IPS-NIHi7 (cell line): ENCODE results near the gene DCC.
A peak's percentile ranks its signal among the peaks of the same experiment; 100 is the strongest.

Experiments used
- DNase-seq: peaks from one replicate; pipeline ENCODE4 v3.0.0; 2012; ENCODE audit warnings: mixed read lengths; ENCODE audit errors: extremely low spot score

DCC gene

DNA sequence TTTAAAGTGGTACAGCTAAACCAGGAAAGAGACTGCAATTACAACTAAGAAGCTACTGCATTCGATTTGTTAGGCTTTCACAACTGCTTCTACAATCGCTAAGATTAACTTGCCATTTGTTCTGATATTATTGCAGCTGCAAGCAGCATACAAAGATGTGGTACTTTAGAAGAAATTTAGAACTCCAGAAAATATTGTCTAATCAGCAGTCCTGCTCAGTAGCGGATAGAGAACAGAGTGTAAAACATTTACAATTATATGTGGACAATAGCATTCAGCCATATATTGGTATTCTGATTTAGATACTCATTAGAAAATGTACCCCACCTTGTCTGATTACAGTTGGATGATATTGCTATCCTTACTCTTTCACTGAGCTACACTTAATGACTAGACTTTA, 265.3 kb downstream of the DCC start:
- no peak for DNase-seq

GRCh38 chr18:52607985-52608384, 268.0 kb downstream of the DCC start:
- no peak for DNase-seq

GRCh38 chr18:52610451-52611115, 270.6 kb downstream of the DCC start:
- DNase-seq: no peak

DNA sequence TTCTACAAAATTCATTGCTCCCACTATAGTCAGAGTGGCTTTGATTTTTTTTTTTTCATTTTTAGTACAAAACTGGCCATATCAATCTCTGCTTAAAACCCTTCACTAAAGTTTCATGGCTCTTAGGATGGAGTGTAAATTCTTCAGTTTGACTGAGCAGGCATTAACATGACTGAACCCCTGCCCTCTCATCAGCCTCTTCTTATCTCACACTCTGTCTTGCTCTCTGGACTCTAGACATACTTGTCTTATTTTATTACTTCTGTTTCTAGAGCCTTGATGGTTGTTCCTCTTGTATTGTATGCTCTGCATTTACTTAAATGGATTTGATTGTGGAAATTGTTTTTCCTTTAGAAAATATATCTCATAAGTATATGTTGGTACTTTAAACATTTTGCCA, 272.4 kb downstream of the DCC start:
- no peak for DNase-seq

DNA sequence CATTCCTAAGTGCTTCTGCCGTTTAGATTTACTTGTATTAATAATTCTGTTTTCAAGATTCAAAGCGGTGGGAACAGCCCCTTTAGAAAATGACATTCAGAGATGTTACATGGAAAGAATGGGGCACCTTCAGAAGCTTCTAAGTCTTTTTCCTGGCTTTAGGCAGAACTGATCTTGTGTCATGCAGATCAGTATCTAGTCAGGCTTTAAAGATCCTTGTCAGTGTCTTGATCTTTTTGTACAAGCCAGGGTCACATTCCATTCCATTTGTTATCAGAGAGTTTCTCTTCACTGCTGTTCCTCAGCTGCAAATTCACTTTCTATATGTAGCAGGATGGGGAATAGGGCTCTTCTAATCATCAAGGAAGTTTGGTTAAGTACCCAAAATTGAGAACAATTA, 275.3 kb downstream of the DCC start:
- DNase-seq: peak; percentile 10

- DNase-seq: no peak
Measured at GRCh38 chr18:52615943-52616342, 275.9 kb downstream of the DCC start.

DNA sequence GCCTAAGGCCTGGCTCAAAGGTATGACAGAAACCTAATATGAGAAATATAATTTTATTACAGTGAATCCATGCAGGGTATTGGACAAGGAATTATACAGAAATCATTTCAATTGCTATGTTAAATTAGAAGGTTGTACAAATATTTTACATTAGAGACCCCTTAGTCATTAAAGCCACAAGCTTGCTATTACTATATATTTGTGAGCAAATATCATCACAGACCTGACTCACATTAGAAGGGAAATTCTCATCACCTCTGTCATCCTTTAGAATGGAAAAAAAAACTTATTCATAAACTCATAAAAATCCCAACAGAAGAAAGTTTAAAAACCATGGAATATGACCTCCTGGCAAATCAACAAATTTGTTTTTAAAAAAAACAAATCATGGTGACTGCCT, 277.9 kb downstream of the DCC start:
- DNase-seq: no peak

DNA sequence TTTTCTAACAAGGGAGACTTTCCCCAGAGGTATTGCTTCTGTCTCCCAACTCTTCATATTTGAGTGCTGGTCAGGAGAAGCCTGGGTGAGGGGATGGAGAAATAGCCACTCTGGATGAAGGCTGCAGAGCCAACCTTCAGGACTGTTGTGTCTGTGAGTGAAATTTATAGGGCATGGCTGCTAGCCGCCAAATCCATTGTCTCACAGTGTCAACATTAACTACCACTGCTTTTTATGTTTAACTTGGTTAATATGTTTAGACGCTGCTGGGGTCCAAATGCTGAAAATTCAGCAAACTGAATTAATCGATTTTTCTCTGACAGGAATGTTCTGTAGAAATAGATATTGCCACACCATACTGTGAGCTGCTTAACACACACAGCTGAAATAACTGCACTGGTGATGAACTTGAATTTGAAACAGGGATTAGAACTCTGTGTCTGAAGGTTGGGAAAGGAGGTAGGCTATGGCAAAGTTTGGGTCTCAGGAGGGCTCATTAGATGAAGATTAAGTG, 281.0 kb downstream of the DCC start:
- DNase-seq: no peak

- DNase-seq: no peak
Measured at GRCh38 chr18:52624702-52625101, 284.7 kb downstream of the DCC start.

DNA sequence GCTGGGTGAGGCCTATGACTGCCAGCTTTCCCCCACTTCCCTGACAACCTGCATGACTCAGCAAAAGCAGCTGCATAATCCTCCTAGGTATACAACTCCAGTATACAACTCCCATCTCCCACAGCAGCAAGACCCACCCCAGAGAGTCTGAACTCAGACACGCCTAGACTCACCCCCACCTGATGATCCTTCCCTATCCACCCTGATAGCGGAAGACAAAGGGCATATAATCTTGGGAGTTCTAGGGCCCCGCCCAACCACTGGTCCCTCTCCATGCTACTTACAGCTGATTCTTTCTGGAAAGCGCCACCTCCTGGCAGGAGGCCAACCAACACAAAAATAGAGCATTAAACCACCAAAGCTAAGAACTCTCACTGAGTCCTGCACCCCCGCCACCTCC, 296.5 kb downstream of the DCC start:
- peak; percentile 14 for DNase-seq

DNA sequence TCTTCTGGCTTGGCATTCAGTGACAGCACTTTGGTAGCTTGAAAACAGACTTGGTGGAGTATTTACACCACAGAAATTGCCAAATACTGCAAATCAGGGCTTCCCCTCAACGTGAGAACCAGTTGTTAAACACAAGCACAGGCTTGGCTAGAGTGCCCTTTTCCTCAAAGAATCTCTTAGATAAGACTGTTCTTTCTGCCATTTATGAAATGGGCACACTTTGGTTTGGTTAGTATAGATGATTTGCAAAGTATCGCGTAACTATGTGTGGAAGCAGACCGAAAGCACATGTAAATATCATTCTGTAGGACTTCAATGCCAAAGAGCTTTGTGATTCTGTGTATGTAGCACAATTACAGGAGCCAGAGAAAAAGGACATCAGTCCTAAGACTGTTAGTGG, 308.2 kb downstream of the DCC start:
- DNase-seq: no peak

- no peak for DNase-seq
Measured at GRCh38 chr18:52652391-52652790, 312.4 kb downstream of the DCC start.

DNA sequence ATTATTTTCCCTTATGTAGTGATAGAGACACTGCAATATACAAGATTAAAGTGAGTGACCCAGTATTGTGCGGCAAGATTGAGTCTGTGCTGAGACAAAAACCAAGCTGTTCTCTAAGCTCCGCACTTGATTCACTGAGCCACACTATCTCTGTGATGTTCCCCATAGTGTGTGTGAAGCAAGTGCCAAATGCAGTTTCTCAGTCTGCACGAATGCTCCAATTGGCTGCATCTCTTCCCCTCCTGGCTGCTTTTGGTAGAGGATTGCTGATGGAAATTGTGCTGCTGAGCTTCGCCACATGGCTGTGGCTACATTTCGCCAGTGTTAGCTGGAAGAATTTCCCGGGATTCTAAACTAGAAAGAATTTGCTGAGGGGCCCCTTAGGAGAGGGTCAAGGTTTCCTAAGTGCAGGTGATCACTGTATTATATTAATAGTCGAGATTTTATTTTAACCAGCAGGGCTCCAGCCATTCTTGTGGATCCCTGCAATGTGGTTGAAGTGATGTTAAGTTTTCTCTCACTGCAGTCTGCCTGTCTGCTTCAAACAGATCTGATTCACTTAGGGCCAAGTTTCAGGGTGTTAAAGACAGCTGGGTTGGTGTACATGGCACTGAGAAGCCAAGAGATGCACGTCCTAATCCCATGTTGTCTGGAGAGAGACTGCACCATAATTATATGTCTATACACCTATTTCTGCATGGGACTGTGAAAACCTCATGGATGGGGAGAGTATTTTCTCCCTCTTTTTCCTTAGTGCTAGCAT, 317.2 kb downstream of the DCC start:
- DNase-seq: peak; percentile 14

DNA sequence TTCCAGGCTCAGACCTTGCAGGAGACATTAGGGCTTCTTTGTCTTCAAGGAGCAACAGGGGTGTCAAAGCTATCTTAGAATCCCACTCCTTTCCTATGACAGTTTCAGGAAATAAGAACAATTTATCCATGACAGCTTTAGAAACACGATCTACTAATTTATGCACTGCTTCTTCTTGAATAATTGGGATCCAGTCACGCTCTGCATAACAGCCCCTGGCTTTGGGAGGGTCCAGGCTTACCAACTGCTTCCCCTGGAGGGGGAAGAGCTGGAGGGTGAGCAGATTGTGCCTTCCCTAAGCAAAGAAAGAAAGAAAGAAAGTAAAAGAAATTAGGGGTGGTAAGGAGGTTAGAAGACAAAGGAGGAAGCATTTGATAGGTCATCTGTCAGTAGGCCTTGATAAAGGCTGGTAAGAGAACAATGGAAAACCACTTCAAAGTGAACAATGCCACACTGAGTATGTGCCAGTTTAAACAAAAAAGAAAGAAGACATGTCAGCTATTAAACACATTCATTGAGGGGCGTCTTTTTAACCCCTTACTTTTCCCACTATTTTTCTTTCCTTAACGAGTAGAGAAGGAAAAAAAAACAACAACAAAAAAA, 327.6 kb downstream of the DCC start:
- no peak for DNase-seq

GRCh38 chr18:52670896-52671295, 330.9 kb downstream of the DCC start:
- DNase-seq: no peak

- DNase-seq: no peak
Measured at GRCh38 chr18:52678034-52678433, 338.0 kb downstream of the DCC start.

DNA sequence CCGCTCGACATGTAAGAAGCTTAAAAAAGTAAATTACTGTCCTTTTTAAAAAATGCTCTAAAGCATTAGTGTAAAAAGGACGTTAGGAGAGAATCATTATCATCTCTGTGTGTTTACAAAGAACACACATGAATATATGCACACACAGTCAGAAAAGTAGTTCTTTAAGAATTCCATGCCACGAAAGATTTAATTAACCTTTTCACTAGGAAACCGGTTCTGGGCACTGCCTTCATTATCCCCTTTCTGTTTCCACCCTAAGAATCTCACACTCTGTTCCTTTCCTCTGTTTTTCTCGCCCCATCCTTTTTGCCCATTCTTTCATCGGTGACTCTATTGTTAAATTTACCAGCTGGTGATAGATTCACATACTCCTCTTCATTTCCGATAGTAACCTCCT, 338.6 kb downstream of the DCC start:
- no peak for DNase-seq

- no peak for DNase-seq
Measured at GRCh38 chr18:52679354-52679753, 339.4 kb downstream of the DCC start.

DNA sequence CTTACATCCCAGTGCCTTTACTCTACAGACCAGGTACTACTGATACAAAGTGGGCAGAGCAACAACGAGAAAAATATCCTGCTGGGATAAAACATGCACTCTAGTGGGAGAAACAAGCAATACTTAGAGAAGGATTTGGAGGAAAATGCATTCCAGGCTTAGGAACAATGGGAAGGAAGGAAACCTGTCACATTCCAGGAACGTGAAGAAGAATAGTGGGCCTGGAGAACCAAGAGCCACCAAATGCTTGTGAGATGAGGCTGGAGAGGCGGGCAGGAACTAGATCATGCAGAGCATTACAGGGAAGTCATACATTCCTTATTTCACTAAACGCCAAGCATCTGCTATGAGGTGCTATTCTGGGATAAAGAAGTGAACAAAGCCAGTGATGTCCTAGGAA, 342.3 kb downstream of the DCC start:
- peak; percentile 16 for DNase-seq

- DNase-seq: no peak
Measured at GRCh38 chr18:52685316-52685715, 345.3 kb downstream of the DCC start.

DNA sequence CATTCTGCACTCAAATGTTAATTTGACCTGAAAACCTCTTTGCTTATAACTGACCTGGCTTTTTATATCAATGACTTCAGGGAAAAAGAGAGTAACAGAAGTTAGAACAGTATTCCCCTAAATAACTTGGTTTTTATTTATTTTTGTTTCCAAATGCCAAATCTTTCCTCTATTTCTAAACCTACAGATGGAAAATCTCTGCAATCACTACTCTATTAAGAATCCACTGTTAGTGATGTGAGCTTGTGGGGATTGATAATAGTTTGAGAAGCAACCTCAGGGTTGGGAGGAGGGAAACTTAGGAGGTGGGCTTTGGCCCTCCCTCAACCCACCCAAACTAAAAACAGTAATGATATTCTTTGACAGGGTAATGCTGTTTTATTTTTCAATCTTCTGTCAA, 351.8 kb downstream of the DCC start:
- no peak for DNase-seq

- DNase-seq: peak; percentile 52
Measured at GRCh38 chr18:52694804-52695203, 354.8 kb downstream of the DCC start.

- no peak for DNase-seq
Measured at GRCh38 chr18:52700116-52700515, 360.1 kb downstream of the DCC start.
